Upper lobe of right lung (tissue), 1 donor: ENCODE results near the gene CLEC16A. TPM values are rescaled to one million over a fixed set of nuclear protein-coding genes. Genes with fewer than 3 reads are reported as not detected.

Experiments
- ATAC-seq: fragments of 200-7000 bp; cut with Tn5 transposase; one replicate; pipeline ENCODE4 v1.9.1; 2020; ENCODE audit warnings: mild to moderate bottlenecking, moderate library complexity
- DNase-seq: peaks from one replicate; pipeline ENCODE4 v3.0.0-alpha.2; 2020
- H3K27ac ChIP-seq: fragments of 200-600 bp; one replicate; pipeline ENCODE4 v1.8.0; 2022
- H3K27me3 ChIP-seq: fragments of 200-600 bp; one replicate; pipeline ENCODE4 v1.8.0; 2022; ENCODE audit warnings: mild to moderate bottlenecking
- H3K36me3 ChIP-seq: fragments of 200-600 bp; one replicate; pipeline ENCODE4 v1.8.0; 2022
- H3K4me1 ChIP-seq: fragments of 200-600 bp; one replicate; pipeline ENCODE4 v1.8.0; 2022
- H3K4me3 ChIP-seq: fragments of 200-600 bp; one replicate; pipeline ENCODE4 v1.8.0; 2022; ENCODE audit warnings: mild to moderate bottlenecking
- H3K9me3 ChIP-seq: fragments of 200-600 bp; one replicate; pipeline ENCODE4 v1.8.0; 2022
- intact Hi-C: fragments of 100-400 bp; cut with DNase I; formaldehyde crosslinking; loops from one replicate; pipeline ENCODE4 v1.11.0; 2022
- total RNA-seq: library from RNA; stranded (reverse); fragmentation: NEBNext Ultra II Directional; extraction: Animal tissue kit (Norgen Biotek cat#: 25700); gene quantifications from one replicate; pipeline ENCODE4 v1.2.1, GENCODE V29; 2021
- TF ChIP-seq, protein P1 (sequence below): fragments of 200-600 bp; IDR thresholded peaks from one replicate; pipeline ENCODE4 v1.8.0; 2022; ENCODE audit warnings: antibody characterized with exemption
- donor health status: DM: no; HTN: yes; CAD: no; lungs with severe emphysema.

The CLEC16A gene
- total RNA-seq, 1 donor from 2014 or later = 36.9 TPM

DNA sequence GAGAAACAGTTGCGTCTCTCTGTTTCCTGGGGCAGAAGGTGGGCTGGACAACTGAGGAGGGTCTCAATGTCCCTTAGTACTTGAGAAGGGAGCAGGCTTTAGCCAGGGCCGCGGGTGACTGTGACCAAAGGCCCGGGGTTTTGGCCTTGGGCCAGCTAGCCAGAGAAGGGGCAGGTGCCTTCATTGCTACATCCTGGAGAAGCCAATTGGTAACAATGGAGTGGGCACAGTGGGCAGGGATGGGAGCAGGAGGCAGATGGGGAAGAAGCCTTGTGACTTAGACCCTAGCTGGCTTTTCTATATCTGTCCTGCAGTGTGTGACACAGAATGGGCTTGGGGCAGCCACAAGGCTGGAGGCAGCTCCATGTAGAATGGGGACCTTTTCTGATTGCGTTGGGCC is 46.0 kb downstream of the CLEC16A start:
- intact Hi-C loops = no loop called here
- H3K27me3 ChIP-seq = no peaks in the 10 kb centered on the region
- H3K4me1 ChIP-seq = no peaks in the 10 kb centered on the region
- DNase-seq = no peak
- peaks cover 37% of the 10 kb centered on the region for H3K36me3 ChIP-seq
- no peak overlapping the region for H3K4me3 ChIP-seq
- no peak overlapping the region for H3K27ac ChIP-seq
- no peak for ATAC-seq
- TF ChIP-seq, protein P1, sequence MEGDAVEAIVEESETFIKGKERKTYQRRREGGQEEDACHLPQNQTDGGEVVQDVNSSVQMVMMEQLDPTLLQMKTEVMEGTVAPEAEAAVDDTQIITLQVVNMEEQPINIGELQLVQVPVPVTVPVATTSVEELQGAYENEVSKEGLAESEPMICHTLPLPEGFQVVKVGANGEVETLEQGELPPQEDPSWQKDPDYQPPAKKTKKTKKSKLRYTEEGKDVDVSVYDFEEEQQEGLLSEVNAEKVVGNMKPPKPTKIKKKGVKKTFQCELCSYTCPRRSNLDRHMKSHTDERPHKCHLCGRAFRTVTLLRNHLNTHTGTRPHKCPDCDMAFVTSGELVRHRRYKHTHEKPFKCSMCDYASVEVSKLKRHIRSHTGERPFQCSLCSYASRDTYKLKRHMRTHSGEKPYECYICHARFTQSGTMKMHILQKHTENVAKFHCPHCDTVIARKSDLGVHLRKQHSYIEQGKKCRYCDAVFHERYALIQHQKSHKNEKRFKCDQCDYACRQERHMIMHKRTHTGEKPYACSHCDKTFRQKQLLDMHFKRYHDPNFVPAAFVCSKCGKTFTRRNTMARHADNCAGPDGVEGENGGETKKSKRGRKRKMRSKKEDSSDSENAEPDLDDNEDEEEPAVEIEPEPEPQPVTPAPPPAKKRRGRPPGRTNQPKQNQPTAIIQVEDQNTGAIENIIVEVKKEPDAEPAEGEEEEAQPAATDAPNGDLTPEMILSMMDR = no peak
- H3K9me3 ChIP-seq = no peaks in the 10 kb centered on the region

DNA sequence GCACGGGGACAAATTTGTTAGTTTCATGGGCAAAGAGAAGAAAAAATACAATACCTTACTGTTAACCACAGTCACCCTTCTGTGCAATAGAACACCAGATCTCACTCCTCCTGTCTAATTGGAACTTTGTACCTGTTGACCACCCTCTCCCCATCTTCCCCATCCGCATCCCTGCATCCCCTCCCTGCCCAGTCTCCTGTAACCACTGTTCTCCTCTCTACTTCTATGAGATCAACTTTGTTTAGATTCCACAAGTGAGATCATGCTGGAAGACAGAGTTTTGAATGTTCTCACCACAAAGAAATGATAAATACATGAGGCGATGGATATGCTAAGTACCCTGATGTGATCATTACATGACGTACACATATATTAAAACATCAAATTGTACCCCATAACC is 47.7 kb downstream of the CLEC16A start:
- H3K4me3 ChIP-seq = no peak overlapping the region
- peaks cover 29% of the 10 kb centered on the region for H3K36me3 ChIP-seq
- intact Hi-C loops = no loop called here
- H3K4me1 ChIP-seq = no peaks in the 10 kb centered on the region
- DNase-seq (no peak), ATAC-seq (no peak)
- H3K27me3 ChIP-seq = no peaks in the 10 kb centered on the region
- H3K27ac ChIP-seq = no peak overlapping the region
- H3K9me3 ChIP-seq = no peaks in the 10 kb centered on the region
- TF ChIP-seq, protein P1 = no peak

DNA sequence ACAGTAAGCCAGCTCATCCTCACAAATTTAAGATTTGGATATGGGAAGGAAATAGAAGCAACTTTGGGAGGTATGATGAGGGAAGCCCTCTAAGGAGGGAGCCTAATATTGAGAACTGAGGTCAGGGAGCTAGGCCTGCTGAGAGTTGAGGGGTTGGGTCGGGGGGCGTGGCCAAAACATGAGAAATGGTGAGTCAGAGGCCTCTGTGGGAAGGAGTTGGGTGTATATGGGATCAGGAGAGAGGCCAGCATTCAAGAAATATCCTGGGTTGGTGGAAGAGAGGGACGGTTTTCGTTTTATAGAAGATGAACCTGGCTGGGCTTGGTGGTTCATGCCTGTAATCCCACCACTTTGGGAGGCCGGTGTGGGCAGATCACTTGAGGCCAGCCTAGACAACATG is 48.4 kb downstream of the CLEC16A start:
- no peaks in the 10 kb centered on the region for H3K9me3 ChIP-seq
- H3K36me3 ChIP-seq = peaks cover 26% of the 10 kb centered on the region
- intact Hi-C loops = no loop called here
- H3K4me1 ChIP-seq = no peaks in the 10 kb centered on the region
- no peak for ATAC-seq
- no peak for DNase-seq
- TF ChIP-seq, protein P1 = no peak
- no peak overlapping the region for H3K4me3 ChIP-seq
- H3K27ac ChIP-seq = no peak overlapping the region
- H3K27me3 ChIP-seq = no peaks in the 10 kb centered on the region

DNA sequence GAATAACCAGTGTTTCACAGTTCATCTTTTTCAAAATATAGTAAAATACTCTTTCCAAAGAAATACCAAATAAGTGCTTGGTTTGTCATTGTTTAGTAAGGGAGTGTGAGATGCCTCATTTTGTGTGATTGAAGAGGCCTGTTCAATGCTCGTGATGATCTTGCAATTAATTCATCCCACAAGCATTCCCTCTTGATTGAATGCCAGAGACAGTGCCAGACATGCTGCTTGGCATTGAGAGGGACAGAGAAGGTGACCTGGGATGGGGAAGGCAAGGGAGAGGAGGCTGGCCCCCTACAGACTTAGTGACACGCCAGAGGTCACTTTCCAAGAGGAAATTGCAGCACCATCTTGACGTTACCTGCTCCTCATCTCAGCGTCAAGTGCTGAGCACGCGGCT is 49.3 kb downstream of the CLEC16A start:
- no peaks in the 10 kb centered on the region for H3K27me3 ChIP-seq
- no peaks in the 10 kb centered on the region for H3K9me3 ChIP-seq
- no peaks in the 10 kb centered on the region for H3K4me1 ChIP-seq
- no peak overlapping the region for H3K4me3 ChIP-seq
- DNase-seq (no peak), ATAC-seq (no peak)
- no peak overlapping the region for H3K27ac ChIP-seq
- peaks cover 32% of the 10 kb centered on the region for H3K36me3 ChIP-seq
- TF ChIP-seq, protein P1 = no peak
- intact Hi-C loops = no loop called here

DNA sequence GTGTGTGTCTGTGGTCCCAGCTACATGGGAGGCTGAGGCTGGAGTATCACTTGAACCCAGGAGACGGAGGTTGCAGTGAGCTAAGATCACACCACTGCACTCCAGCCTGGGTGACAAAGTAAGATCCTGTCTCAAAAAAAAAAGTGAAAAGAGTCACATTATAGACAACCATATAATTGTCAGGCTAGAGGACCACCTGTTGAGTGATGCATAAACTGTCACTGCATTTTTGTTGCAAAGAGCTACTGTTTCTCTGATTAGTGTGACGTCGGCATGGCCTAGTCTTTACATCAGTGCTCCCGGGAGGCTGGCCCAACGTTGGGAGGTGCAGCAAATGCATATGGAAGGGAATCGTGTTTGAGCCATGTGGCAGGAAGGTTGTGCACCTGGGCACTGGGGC is 50.2 kb downstream of the CLEC16A start:
- Histone ChIP-seq H3K27ac (no peak overlapping the region), H3K9me3 (no peaks in the 10 kb centered on the region), H3K4me1 (no peaks in the 10 kb centered on the region), H3K27me3 (no peaks in the 10 kb centered on the region), H3K4me3 (no peak overlapping the region), H3K36me3 (peaks cover 30% of the 10 kb centered on the region)
- TF ChIP-seq, protein P1 = no peak
- no peak for DNase-seq
- no peak for ATAC-seq
- intact Hi-C loops = no loop called here

DNA sequence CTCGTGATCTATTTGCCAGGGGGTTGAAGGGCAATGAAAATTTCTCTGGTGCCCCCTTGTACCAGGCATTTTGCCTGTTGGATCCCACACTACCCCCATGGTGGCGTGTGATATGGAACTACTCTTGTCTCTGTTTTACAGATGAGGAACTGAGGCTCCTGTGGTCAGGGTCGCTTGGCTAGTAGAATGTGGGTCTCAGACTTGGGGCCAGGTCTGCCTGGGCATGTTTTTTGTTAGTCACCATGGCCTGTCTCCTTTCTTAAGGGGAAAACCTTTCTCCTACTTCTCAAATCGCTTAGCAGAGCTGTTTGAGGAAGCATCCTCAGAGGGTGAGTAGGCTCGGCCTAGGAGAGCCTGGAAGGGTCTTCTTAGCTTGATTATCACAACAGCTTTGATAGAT is 51.2 kb downstream of the CLEC16A start:
- Histone ChIP-seq H3K36me3 (peaks cover 30% of the 10 kb centered on the region), H3K4me3 (no peak overlapping the region), H3K27me3 (no peaks in the 10 kb centered on the region), H3K27ac (no peak overlapping the region), H3K9me3 (no peaks in the 10 kb centered on the region), H3K4me1 (no peaks in the 10 kb centered on the region)
- intact Hi-C loops = no loop called here
- ATAC-seq = peak; percentile 31
- no peak for DNase-seq
- TF ChIP-seq, protein P1 = no peak
